Thoracic aorta (tissue), 2 donors: ENCODE results near the gene PHC2. TPM values are rescaled to one million over a fixed set of nuclear protein-coding genes. Genes with fewer than 3 reads are reported as not detected.
A peak's percentile ranks its signal among the peaks of the same experiment; 100 is the strongest.

Experiments
- ATAC-seq: fragments of 150-250 bp; one replicate; pipeline ENCODE4 v1.8.0; 2017; ENCODE audit warnings: low read depth; ENCODE audit not compliant: insufficient number of reproducible peaks, low FRiP score
- DNase-seq: peaks from one replicate; pipeline ENCODE4 v3.0.0-alpha.2; 2020; ENCODE audit warnings: low spot score
- H3K27ac ChIP-seq, 2 donors: fragments of 200-600 bp; sonication (generic); 1 replicate in 1 of 2; 2 replicates in 1 of 2; pipeline ENCODE4 v1.5.1; 2016; ENCODE audit warnings: mild to moderate bottlenecking in 2 of 2, moderate library complexity in 2 of 2
- H3K27me3 ChIP-seq: fragments of 200-600 bp; sonication (generic); replicated peaks from 2 replicates; pipeline ENCODE4 v1.6.0; 2016; ENCODE audit warnings: mild to moderate bottlenecking; ENCODE audit not compliant: insufficient read depth
- H3K36me3 ChIP-seq: fragments of 200-600 bp; sonication (generic); one replicate; pipeline ENCODE4 v1.5.1; 2016
- H3K4me1 ChIP-seq, 2 donors: fragments of 200-600 bp; sonication (generic); 1 replicate in 1 of 2; 2 replicates in 1 of 2; pipeline versions ENCODE4 v1.5.1 to v1.6.0; 2016; ENCODE audit warnings: low read depth in 2 of 2, mild to moderate bottlenecking in 1 of 2; ENCODE audit not compliant: control insufficient read depth in 1 of 2
- H3K4me3 ChIP-seq: fragments of 200-600 bp; sonication (generic); 2 replicates; pipeline ENCODE4 v1.5.1; 2016; ENCODE audit warnings: mild to moderate bottlenecking
- H3K9me3 ChIP-seq: fragments of 200-600 bp; sonication (generic); 2 replicates; pipeline ENCODE4 v1.5.1; 2016
- CTCF ChIP-seq: fragments of 200-600 bp; sonication (generic); IDR thresholded peaks from one replicate; pipeline ENCODE4 v1.5.1; 2019; ENCODE audit warnings: antibody characterized with exemption
- total RNA-seq, 2 donors: library from RNA; depleted of rRNA; stranded (reverse); fragments of >200 nt; gene quantifications; one replicate each; pipeline versions ENCODE4 v1.1.0 to v1.2.3, GENCODE V29; 2016

Gene PHC2
- total RNA-seq, 2 donors from 2014 or later, result 174 to 238 TPM

DNA sequence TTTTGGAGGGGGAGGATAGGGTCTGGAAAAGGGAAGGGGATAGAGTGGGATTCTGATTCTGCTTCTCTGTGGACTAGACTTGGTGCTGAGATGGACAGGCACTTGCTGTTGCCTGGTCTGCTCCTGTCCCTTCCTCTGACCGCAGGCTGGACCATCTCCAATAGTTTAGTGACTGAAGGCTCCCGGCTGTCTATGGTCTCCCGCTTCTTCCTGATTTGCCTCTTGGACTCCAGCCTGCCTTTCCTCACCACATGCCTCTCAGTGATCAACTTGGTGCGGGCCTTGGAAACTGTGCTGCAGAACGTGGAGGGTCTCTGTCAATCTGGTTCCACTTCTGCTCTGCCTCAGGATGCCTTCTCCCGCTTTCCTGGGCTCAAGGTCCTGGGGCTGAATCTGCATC, 35.3 kb upstream of the PHC2 start:
- Histone ChIP-seq H3K27me3 (no peaks in the 10 kb centered on the region), H3K4me1 (peaks cover 6 to 30% of the 10 kb centered on the region in 2 donors), H3K36me3 (no peaks in the 10 kb centered on the region), H3K27ac (no peak overlapping the region), H3K9me3 (no peaks in the 10 kb centered on the region), H3K4me3 (no peak overlapping the region)
- no peak for TF ChIP-seq CTCF
- DNase-seq (no peak), ATAC-seq (no peak)

- ATAC-seq, result no peak
- Histone ChIP-seq H3K4me3 (no peak overlapping the region), H3K4me1 (peaks cover 12 to 31% of the 10 kb centered on the region in 2 donors), H3K27me3 (no peaks in the 10 kb centered on the region), H3K27ac (no peak overlapping the region), H3K9me3 (no peaks in the 10 kb centered on the region), H3K36me3 (no peaks in the 10 kb centered on the region)
- DNase-seq, result no peak
- TF ChIP-seq CTCF, result no peak
Observed at GRCh38 chr1:33465316-33465715, 34.4 kb upstream of the PHC2 start.

DNA sequence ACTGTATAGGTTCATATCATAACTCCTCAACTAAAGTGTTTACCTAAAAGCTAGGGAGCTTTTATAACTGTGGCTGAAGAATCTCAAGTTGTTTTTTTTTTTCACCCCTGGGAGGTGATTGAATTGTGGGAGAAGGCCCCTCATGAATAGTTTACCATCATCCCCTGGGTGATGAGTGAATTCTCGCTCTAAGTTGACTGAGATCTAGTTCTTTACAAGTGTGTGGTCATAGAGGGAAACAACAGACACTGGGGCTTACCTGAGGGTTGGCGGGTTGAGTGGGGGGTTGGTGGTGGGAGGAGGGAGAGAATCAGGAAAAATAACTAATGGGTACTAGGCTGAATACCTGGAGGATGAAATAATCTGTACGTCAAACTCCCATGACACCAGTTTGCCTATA, 33.7 kb upstream of the PHC2 start:
- TF ChIP-seq CTCF, result no peak
- H3K4me1 ChIP-seq, result peaks cover 18 to 33% of the 10 kb centered on the region in 2 donors

GRCh38 chr1:33462405-33463164, 31.7 kb upstream of the PHC2 start:
- Histone ChIP-seq H3K4me1 (peaks cover 31 to 41% of the 10 kb centered on the region in 2 donors), H3K36me3 (no peaks in the 10 kb centered on the region), H3K9me3 (no peaks in the 10 kb centered on the region), H3K27me3 (no peaks in the 10 kb centered on the region), H3K4me3 (no peak overlapping the region), H3K27ac (no peak overlapping the region)
- no peak for ATAC-seq
- no peak for TF ChIP-seq CTCF
- no peak for DNase-seq

More for the DNA sequence above, 33.7 kb upstream of the PHC2 start:
- H3K4me3 ChIP-seq, result no peak overlapping the region
- H3K27ac ChIP-seq, result no peak overlapping the region
- DNase-seq (no peak), ATAC-seq (no peak)
- H3K27me3 ChIP-seq, result no peaks in the 10 kb centered on the region
- H3K36me3 ChIP-seq, result no peaks in the 10 kb centered on the region
- H3K9me3 ChIP-seq, result no peaks in the 10 kb centered on the region

GRCh38 chr1:33460947-33461629, 30.2 kb upstream of the PHC2 start:
- H3K27me3 ChIP-seq, result no peaks in the 10 kb centered on the region
- H3K4me3 ChIP-seq, result peak overlapping the region; percentile 7
- H3K9me3 ChIP-seq, result no peaks in the 10 kb centered on the region
- DNase-seq (no peak), ATAC-seq (no peak)
- H3K27ac ChIP-seq, result peak overlapping the region; percentile 90 to 94
- no peak for TF ChIP-seq CTCF
- no peaks in the 10 kb centered on the region for H3K36me3 ChIP-seq
- peaks cover 40 to 56% of the 10 kb centered on the region in 2 donors for H3K4me1 ChIP-seq
